ENCODE results near the gene SEPHS2.
"Not testable (repeated sequence)": the region's sequence is repeated elsewhere in the genome, so short reads cannot be mapped to it uniquely, and the experiment has no call there.

Gene SEPHS2

GRCh38 chr16:30397056-30397455 is 48.6 kb downstream of the SEPHS2 start:
- DNase-seq = no peak

GRCh38 chr16:30396627-30397026 is 49.0 kb downstream of the SEPHS2 start:
- not testable (repeated sequence) for DNase-seq

GRCh38 chr16:30395992-30396585 is 49.6 kb downstream of the SEPHS2 start:
- no peak for DNase-seq

GRCh38 chr16:30395155-30395991 is 50.3 kb downstream of the SEPHS2 start, which contains the start of gene ZNF48:
Gene ZNF48, plus strand, starts transcription at chr16:30395420. Its CDS starts 375 bp downstream, at chr16:30395795.
- DNase-seq = peak; percentile 95

- peak; percentile 55 for DNase-seq
Observed at GRCh38 chr16:30394592-30395154, 51.0 kb downstream of the SEPHS2 start.

Measured in DMS53 (cell line).